Peyer's patch (tissue), 4 donors: ENCODE data around the gene EPHA7.

Source experiments
- POLR2A ChIP-seq, 2 donors: fragments of 450-650 bp; IDR thresholded peaks; one replicate each; pipeline ENCODE4 v1.5.1; 2017; ENCODE audit warnings: antibody characterized with exemption in 2 of 2, mild to moderate bottlenecking in 2 of 2, moderate library complexity in 2 of 2
- TF ChIP-seq, protein P1 (sequence below), 6 experiments: fragments of 450-650 bp in 4 of 6; fragments of 200-600 bp in 2 of 6; sonication (generic) in 1 of 6; IDR thresholded peaks; one replicate each; pipeline ENCODE4 v1.5.1; 2017 to 2019; ENCODE audit warnings: antibody characterized with exemption in 6 of 6, mild to moderate bottlenecking in 3 of 6, moderate library complexity in 1 of 6

DNA sequence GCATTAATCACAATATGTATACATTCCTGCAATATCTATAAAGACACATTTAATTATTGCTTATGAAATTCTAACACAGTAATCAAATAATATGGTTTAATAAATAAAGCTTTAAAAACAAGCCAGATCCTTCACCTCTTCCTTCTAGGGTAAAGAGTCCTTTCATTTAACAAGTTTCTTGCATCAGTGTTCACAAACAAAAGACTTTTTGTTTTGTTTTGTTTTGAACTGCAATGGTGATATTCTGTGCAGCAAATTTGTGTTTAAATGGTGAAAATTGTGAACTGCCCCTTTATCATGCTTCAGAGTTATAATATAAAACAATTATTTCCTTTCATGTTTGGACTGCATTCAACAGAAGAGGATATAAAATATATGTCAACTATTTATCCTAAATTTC, 177.3 kb downstream of the EPHA7 start:
- TF ChIP-seq, protein P1, sequence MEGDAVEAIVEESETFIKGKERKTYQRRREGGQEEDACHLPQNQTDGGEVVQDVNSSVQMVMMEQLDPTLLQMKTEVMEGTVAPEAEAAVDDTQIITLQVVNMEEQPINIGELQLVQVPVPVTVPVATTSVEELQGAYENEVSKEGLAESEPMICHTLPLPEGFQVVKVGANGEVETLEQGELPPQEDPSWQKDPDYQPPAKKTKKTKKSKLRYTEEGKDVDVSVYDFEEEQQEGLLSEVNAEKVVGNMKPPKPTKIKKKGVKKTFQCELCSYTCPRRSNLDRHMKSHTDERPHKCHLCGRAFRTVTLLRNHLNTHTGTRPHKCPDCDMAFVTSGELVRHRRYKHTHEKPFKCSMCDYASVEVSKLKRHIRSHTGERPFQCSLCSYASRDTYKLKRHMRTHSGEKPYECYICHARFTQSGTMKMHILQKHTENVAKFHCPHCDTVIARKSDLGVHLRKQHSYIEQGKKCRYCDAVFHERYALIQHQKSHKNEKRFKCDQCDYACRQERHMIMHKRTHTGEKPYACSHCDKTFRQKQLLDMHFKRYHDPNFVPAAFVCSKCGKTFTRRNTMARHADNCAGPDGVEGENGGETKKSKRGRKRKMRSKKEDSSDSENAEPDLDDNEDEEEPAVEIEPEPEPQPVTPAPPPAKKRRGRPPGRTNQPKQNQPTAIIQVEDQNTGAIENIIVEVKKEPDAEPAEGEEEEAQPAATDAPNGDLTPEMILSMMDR (IDR thresholded peaks at IDR 0.05) = no peak
- TF ChIP-seq POLR2A (IDR thresholded peaks at IDR 0.05) = no peak
